Stomach (tissue), 9 donors: ENCODE measurements around the gene TBC1D28. TPM values are rescaled to one million over a fixed set of nuclear protein-coding genes. Genes with fewer than 3 reads are reported as not detected.
"Not testable (repeated sequence)": the region's sequence is repeated elsewhere in the genome, so short reads cannot be mapped to it uniquely, and the experiment has no call there.

ENCODE experiments used
- DNase-seq, 2 donors: peaks; one replicate each; pipeline versions ENCODE4 v3.0.0 to v3.0.0-alpha.2; 2013 to 2019
- H3K27ac ChIP-seq, 5 donors: fragments of 200-600 bp in 4 of 5; sonication (generic) in 4 of 5; one replicate each; pipeline ENCODE4 v1.5.1; 2013 to 2019; ENCODE audit warnings: mild to moderate bottlenecking in 1 of 5, moderate library complexity in 1 of 5
- H3K27me3 ChIP-seq, 3 donors: fragments of 200-600 bp; sonication (generic); one replicate each; pipeline ENCODE4 v1.5.1; 2017 to 2019; ENCODE audit warnings: mixed run types in 1 of 3
- H3K36me3 ChIP-seq, 4 donors: fragments of 200-600 bp; sonication (generic); 1 replicate in 3 of 4; 2 replicates in 1 of 4; pipeline ENCODE4 v1.5.1; 2016 to 2019
- H3K4me1 ChIP-seq, 4 donors: fragments of 200-600 bp; sonication (generic); one replicate each; pipeline ENCODE4 v1.5.1; 2016 to 2019
- H3K4me3 ChIP-seq, 4 donors: fragments of 200-600 bp; sonication (generic) in 3 of 4; one replicate each; pipeline ENCODE4 v1.5.1; 2016 to 2019; ENCODE audit warnings: mild to moderate bottlenecking in 1 of 4
- H3K9me3 ChIP-seq, 4 donors: fragments of 200-600 bp; sonication (generic); one replicate each; pipeline ENCODE4 v1.5.1; 2016 to 2019
- CTCF ChIP-seq, 7 experiments: fragments of 450-650 bp in 4 of 7; fragments of 200-600 bp in 3 of 7; sonication (generic) in 3 of 7; IDR thresholded peaks; one replicate each; pipeline ENCODE4 v1.5.1; 2016 to 2019; ENCODE audit warnings: antibody characterized with exemption in 7 of 7, control low read depth in 2 of 7, mild to moderate bottlenecking in 1 of 7
- EP300 ChIP-seq: sonication (generic); formaldehyde crosslinking; IDR thresholded peaks from one replicate; pipeline ENCODE4 v1.6.1; 2017; ENCODE audit warnings: antibody characterized with exemption
- POLR2A ChIP-seq, 4 donors: fragments of 450-650 bp; IDR thresholded peaks; one replicate each; pipeline ENCODE4 v1.6.1; 2016; ENCODE audit warnings: antibody characterized with exemption in 4 of 4, control low read depth in 2 of 4, mild to moderate bottlenecking in 1 of 4, moderate library complexity in 1 of 4
- POLR2AphosphoS5 ChIP-seq, 3 donors: sonication (generic); formaldehyde crosslinking; IDR thresholded peaks; one replicate each; pipeline ENCODE4 v1.6.1; 2016; ENCODE audit warnings: antibody characterized with exemption in 3 of 3
- WGBS, 5 donors: extraction: QIAGEN DNeasy Blood & Tissue Kit in 3 of 5; methylation state at CpG; one replicate each; pipeline versions ENCODE4 v1.1.5 to v1.1.7; 2013 to 2018; 5-methylcytosine and 5-hydroxymethylcytosine counted together
- intact Hi-C: fragments of 100-400 bp; cut with DNase I; formaldehyde crosslinking; loops from one replicate; pipeline ENCODE4 v1.15.1; 2023; ENCODE audit warnings: low total_unique reads
- polyA plus RNA-seq, 3 donors: library from polyadenylated mRNA; stranded (reverse); fragments of 200-250 nt; gene quantifications; one replicate each; pipeline ENCODE4 v1.2.3, GENCODE V29; 2013
- total RNA-seq, 5 donors: library from RNA; depleted of rRNA; stranded (reverse); fragments of >200 nt; gene quantifications; one replicate each; pipeline versions ENCODE4 v1.1.0 to v1.2.3, GENCODE V29; 2014 to 2016
- donor health status: healthy with polysubstance abuse.
- donor health status: Bipolar disorder and iron deficiency.
- donor health status: healthy.

Gene TBC1D28
- total and polyA plus RNA-seq, 8 donors, result not detected

DNA sequence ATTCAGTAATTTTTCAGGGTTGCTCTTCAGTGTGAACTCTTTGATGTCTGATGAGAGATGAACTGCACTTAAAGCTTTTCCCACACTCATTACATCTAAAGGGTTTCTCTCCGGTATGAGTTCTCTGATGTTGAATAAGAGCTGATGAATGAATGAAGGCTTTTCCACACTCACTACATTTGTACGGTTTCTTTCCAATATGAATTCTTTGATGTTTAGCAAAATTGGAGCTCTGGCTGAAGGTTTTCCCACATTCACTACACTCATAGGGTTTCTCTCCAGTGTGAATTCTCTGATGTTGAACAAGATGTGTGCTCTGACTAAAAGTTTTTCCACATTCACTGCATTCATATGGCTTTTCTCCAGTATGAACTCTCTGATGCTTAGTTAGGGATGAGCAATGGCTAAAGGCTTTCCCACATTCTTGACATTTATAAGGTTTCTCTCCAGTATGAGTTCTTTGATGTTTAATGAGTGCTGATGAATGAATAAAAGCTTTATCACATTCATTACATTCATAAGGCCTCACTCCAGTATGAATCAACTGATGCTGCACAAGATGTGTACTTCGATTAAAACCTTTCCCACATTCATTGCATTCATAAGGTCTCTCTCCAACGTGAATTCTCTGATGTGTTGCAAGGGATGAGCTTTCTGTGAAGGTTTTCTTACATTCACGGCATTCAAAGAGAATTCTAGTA lies 17.9 kb upstream of the TBC1D28 start:
- DNase-seq, H3K27ac ChIP-seq, H3K27me3 ChIP-seq, H3K36me3 ChIP-seq, H3K4me1 ChIP-seq, intact Hi-C loops, H3K4me3 ChIP-seq: not testable (repeated sequence)
- peaks cover 7 to 60% (median 41%) of the 10 kb centered on the region in 4 donors for H3K9me3 ChIP-seq
- 87 to 96% (median 93%) methylated on average over 5 of the region's 5 CpGs for WGBS, 5 donors

- H3K9me3 ChIP-seq, H3K4me1 ChIP-seq, intact Hi-C loops, H3K27ac ChIP-seq, H3K27me3 ChIP-seq, DNase-seq, H3K36me3 ChIP-seq, H3K4me3 ChIP-seq: not testable (repeated sequence)
- 43 to 66% (median 52%) methylated on average over 16 to 23 of the region's 23 CpGs for WGBS, 5 donors
These were observed 5.9 kb upstream of the TBC1D28 start for GRCh38 chr17:18650094-18650493.

GRCh38 chr17:18643124-18643523 lies 1.1 kb downstream of the TBC1D28 start:
- 66 to 89% (median 86%) methylated on average over 2 to 4 of the region's 6 CpGs for WGBS, 5 donors
- DNase-seq, H3K4me1 ChIP-seq, intact Hi-C loops, H3K27me3 ChIP-seq, H3K36me3 ChIP-seq, H3K27ac ChIP-seq, H3K9me3 ChIP-seq, H3K4me3 ChIP-seq: not testable (repeated sequence)

- H3K9me3 ChIP-seq, H3K36me3 ChIP-seq, H3K27ac ChIP-seq, H3K4me1 ChIP-seq, H3K4me3 ChIP-seq, DNase-seq, intact Hi-C loops: not testable (repeated sequence)
- 81 to 98% (median 83%) methylated on average over 4 to 13 of the region's 13 CpGs for WGBS, 5 donors
- peaks cover 0 to 36% (median 7%) of the 10 kb centered on the region in 3 donors for H3K27me3 ChIP-seq
These were observed 5.8 kb downstream of the TBC1D28 start for GRCh38 chr17:18638357-18638756.

DNA sequence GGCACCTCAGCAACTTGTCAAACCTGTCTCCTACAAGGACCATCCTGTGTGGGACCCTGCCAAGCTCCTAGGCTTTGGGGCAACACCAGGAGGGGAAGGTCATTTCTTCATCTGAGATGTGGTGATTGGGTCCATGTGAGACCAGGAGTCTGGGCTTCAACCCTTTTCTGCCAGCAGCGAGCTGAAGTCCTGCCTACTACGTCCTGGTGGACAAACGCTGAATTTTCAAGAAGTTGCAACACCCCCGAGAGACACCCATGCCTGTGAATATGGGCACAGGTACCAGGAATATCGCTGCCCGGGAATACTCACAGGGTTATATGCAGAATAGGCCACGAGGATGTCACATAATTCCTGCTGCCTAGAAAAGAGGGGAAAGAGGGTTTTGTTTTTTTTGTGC lies 8.0 kb downstream of the TBC1D28 start:
- H3K4me3 ChIP-seq, H3K4me1 ChIP-seq, H3K27ac ChIP-seq, intact Hi-C loops, H3K9me3 ChIP-seq, H3K36me3 ChIP-seq: not testable (repeated sequence)
- WGBS, 5 donors, result 64 to 78% (median 73%) methylated on average over 7 of the region's 7 CpGs
- peak in 1 of 2 donors; percentile 3 for DNase-seq
- H3K27me3 ChIP-seq, result peaks cover 0 to 54% (median 7%) of the 10 kb centered on the region in 3 donors

DNA sequence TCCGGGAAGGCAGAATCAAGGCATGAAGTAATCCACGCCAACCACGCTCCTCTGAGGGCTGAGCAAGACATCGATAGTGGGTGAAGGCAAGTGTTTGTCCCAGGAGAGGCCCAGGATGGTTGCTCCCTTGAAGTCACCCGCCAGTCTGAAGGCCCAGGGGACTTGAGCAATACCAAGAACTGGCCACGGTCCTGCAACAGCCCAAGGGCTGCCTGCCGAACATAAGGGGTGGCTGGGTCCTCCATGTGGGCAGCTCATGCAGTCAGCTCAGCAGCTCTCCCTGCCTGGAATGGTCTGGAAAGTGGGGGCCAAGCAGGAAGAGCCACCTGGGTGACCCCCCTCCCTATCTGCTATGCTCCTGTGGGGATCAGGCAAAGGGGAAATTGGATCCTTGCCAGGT lies 8.4 kb downstream of the TBC1D28 start:
- peaks cover 0 to 56% (median 7%) of the 10 kb centered on the region in 3 donors for H3K27me3 ChIP-seq
- WGBS, 5 donors, result 71 to 95% (median 89%) methylated on average over 4 to 5 of the region's 7 CpGs
- H3K4me3 ChIP-seq, H3K4me1 ChIP-seq, H3K27ac ChIP-seq, DNase-seq, H3K9me3 ChIP-seq, intact Hi-C loops, H3K36me3 ChIP-seq: not testable (repeated sequence)

- H3K9me3 ChIP-seq, H3K36me3 ChIP-seq, H3K4me1 ChIP-seq, intact Hi-C loops, H3K27ac ChIP-seq: not testable (repeated sequence)
- 15 to 37% (median 18%) methylated on average over 28 to 56 of the region's 56 CpGs for WGBS, 5 donors
- peak overlapping the region in 3 of 4 donors; percentile 6 to 28 (median 9) for H3K4me3 ChIP-seq
- peak in 1 of 2 donors; percentile 31 for DNase-seq
- H3K27me3 ChIP-seq, result peaks cover 0 to 60% (median 7%) of the 10 kb centered on the region in 3 donors
These were observed 9.5 kb downstream of the TBC1D28 start for GRCh38 chr17:18634550-18635263.

DNA sequence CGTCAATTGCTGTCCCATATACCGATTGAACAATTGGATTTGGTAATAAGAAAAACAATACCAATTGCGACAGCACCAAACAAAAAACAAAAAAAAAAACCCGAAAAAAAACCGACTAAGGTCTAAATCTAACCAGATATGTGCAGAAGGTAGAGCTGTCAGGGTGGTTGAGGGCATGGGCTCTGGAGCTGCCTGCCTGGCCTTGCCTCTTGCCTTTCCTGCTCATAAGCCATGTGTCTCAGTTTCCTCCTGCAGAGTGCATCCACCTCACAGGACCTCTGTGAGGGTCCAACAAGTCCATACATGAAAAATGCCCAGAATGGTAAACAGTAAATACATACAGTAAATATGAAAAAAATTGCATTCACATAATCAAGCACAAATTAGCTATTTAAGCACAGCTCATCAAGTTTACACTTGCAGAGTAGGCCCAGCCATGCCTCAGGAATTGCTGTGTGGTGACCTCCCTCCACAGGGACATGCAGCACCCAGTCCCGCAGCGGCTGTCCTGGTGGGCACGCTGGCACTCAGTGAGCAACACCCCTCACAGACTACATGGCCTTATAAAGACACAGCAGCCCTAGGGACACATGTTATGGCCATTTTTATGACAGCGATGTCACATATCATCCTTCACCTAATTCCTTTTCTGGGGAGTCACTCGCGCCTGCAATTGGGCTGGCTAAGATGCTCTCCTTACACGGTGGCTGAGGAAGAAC lies 17.9 kb downstream of the TBC1D28 start:
- DNase-seq, result peak in 1 of 2 donors; percentile 3
- Histone ChIP-seq H3K9me3 (no peaks in the 10 kb centered on the region), H3K27ac (no peak overlapping the region), H3K4me1 (peaks cover 0 to 21% (median 5%) of the 10 kb centered on the region in 4 donors), H3K36me3 (no peaks in the 10 kb centered on the region), H3K4me3 (peak overlapping the region in 1 of 4 donors; percentile 31), H3K27me3 (peaks cover 0 to 23% (median 0%) of the 10 kb centered on the region in 3 donors)
- intact Hi-C loops, result no loop called here
- TF ChIP-seq CTCF (IDR thresholded peaks at IDR 0.05) (no peak), POLR2AphosphoS5 (IDR thresholded peaks at IDR 0.05) (no peak), POLR2A (IDR thresholded peaks at IDR 0.05) (no peak), EP300 (no peak)
- WGBS, 5 donors, result 81 to 85% (median 82%) methylated on average over 12 of the region's 12 CpGs
